Middle frontal gyrus (tissue), 1 donor: Measurements from ENCODE around the gene GPR63.

Experiments used
- DNase-seq: peaks from one replicate; pipeline ENCODE4 v3.0.0-alpha.2; 2015; ENCODE audit warnings: low spot score; ENCODE audit errors: extremely low spot score

Gene GPR63

DNA sequence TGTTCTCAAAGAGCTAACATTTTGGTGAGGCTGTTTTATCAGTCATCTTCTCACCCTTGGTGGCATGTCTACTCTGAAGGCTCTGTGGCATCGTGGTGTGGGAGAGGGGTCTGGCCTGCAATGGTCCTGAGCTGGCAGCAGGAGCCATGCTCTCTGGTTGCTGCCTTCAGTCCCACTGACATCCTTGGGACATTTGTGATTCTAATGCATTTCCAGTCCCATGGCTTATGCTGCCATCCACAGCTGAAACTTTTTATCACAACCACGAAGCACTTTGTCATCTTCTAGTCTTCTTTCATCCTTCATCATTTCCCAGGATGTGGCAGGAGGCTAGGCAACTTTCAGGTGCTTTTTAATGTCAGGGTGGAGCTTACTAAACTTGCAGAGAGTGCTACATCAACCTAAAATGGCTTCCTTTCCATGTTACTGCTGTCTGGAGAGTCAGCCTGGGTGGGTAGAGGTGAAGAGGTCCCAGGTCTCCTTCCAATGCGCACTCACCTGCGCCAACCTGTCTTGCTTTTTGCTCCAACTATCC lies 77.1 kb downstream of the GPR63 start:
- DNase-seq, result no peak

DNA sequence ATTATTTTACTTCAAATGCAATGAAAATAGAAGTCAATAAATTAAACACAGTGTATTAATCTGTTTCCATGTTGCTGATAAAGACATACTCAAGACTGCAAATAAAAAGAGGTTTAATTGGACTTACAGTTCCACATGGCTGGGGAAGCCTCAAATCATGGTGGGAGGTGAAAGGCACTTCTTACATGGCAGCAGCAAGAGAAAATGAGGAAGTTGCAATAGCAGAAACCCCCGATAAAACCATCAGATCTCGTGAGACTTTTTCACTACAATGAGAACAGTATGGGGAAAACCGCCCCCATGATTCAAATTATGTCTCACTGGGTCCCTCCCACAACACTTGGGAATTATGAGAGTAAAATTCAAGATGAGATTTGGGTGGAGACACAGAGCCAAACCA lies 82.2 kb downstream of the GPR63 start:
- no peak for DNase-seq

GRCh38 chr6:96749891-96750290 lies 87.4 kb downstream of the GPR63 start:
- DNase-seq, result no peak
